Nephron (organoid): ENCODE measurements around the gene C4B.

Experiments used
- H3K27ac Mint-ChIP-seq, 3 experiments: 2 replicates each; pipeline ENCODE4 v1.8.0; 2020; ENCODE audit warnings: mixed read lengths in 3 of 3, mild to moderate bottlenecking in 2 of 3, moderate library complexity in 1 of 3
- H3K27me3 Mint-ChIP-seq: 2 replicates; pipeline ENCODE4 v1.8.0; 2021; ENCODE audit warnings: low read depth, mild to moderate bottlenecking, moderate library complexity, mixed read lengths
- H3K36me3 Mint-ChIP-seq: 2 replicates; pipeline ENCODE4 v1.8.0; 2020; ENCODE audit warnings: low read depth, mixed read lengths
- H3K4me1 Mint-ChIP-seq: 2 replicates; pipeline ENCODE4 v1.8.0; 2020; ENCODE audit warnings: mixed read lengths
- H3K4me3 Mint-ChIP-seq, 3 experiments: 2 replicates each; pipeline ENCODE4 v1.8.0; 2020; ENCODE audit warnings: mild to moderate bottlenecking in 3 of 3, mixed read lengths in 3 of 3, moderate library complexity in 2 of 3
- H3K9me3 Mint-ChIP-seq: 2 replicates; pipeline ENCODE4 v1.8.0; 2020; ENCODE audit warnings: mixed read lengths
- CTCF ChIP-seq, 3 experiments: fragments of 200-600 bp; sonication (generic); IDR thresholded peaks; one replicate each; pipeline ENCODE4 v1.5.0; 2021; ENCODE audit warnings: antibody characterized with exemption in 3 of 3; ENCODE audit not compliant: unreplicated experiment in 3 of 3

C4B gene

GRCh38 chr6:32069460-32069859, 54.9 kb downstream of the C4B start:
- no peaks in the 10 kb centered on the region for H3K9me3 Mint-ChIP-seq
- no peaks in the 10 kb centered on the region for H3K27me3 Mint-ChIP-seq
- no peak overlapping the region for H3K4me3 Mint-ChIP-seq
- TF ChIP-seq CTCF (IDR thresholded peaks at IDR 0.05; ENCODE audit: unreplicated experiment in 3 of 3): no peak
- peaks cover 39% of the 10 kb centered on the region for H3K4me1 Mint-ChIP-seq
- H3K36me3 Mint-ChIP-seq: no peaks in the 10 kb centered on the region
- peak overlapping the region in 2 of 3 experiments; percentile 24 to 56 for H3K27ac Mint-ChIP-seq

GRCh38 chr6:32069878-32070515, 55.4 kb downstream of the C4B start:
- Mint-ChIP-seq H3K4me1 (peaks cover 44% of the 10 kb centered on the region), H3K9me3 (no peaks in the 10 kb centered on the region)
- TF ChIP-seq CTCF (IDR thresholded peaks at IDR 0.05; ENCODE audit: unreplicated experiment in 3 of 3): no peak

DNA sequence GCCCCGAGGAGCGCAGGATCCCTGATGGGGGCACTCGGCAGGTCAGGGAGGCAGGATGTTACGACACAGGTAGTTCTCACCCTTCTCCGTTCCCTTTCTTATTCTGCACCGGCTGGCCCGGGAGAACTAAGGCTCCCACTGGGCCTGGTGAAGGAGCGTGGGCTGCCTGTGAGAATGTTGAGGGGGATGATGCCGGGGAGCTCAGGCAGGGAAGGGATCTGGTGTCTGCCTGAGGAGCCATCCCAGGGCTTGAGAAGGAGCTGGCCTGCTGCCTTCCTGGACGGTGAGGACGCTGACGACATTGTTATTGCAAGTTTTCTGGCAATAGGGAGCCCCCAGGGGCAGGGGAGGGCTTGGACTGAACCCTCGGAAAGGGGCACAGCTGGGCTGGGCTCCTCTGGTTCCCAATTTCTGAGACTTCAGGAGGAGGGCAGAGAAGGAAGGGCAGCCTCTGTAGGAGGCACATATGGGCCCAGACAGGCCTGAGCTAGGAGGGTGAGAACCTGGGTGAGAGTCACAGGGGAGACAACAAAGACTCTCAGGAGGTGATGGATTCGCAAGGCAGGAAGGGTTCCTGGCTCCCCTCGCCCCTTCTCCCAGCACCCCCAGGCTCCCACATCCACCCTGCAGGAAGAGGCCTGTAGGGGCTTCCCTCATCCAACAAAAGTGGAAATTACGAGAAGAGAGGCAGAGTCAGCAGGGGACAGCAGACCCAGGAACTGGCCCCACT, 56.4 kb downstream of the C4B start:
- Mint-ChIP-seq H3K9me3 (no peaks in the 10 kb centered on the region), H3K36me3 (no peaks in the 10 kb centered on the region), H3K4me1 (peaks cover 54% of the 10 kb centered on the region), H3K27me3 (no peaks in the 10 kb centered on the region), H3K4me3 (peak overlapping the region in 1 of 3 experiments; percentile 43), H3K27ac (peak overlapping the region in 2 of 3 experiments; percentile 96 to 97)
- TF ChIP-seq CTCF (IDR thresholded peaks at IDR 0.05; ENCODE audit: unreplicated experiment in 3 of 3): no peak

More at GRCh38 chr6:32069878-32070515, 55.4 kb downstream of the C4B start:
- Mint-ChIP-seq H3K27me3 (no peaks in the 10 kb centered on the region), H3K27ac (peak overlapping the region in 2 of 3 experiments; percentile 96 to 97), H3K4me3 (no peak overlapping the region), H3K36me3 (no peaks in the 10 kb centered on the region)

DNA sequence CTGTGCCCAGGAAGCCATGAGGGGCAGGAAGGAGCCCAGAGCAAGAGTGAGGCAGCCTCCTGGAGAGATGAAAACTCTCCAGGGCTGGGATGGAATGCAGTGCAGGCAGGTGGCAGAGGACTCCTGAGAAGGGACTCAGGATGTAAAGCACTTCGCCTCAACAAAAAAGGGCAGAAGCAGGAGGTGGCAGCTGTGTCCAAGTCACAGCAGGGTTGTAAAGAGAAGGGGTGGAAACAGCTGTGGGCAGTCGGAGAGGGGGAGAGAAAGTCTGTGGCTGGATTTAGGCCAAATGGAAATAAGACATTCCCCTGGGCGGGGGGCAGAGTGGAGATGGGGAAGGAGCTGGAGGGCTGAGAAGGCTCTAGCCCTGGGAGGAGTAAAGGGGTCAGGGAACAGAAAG, 58.5 kb downstream of the C4B start:
- Mint-ChIP-seq H3K36me3 (no peaks in the 10 kb centered on the region), H3K4me1 (peaks cover 65% of the 10 kb centered on the region), H3K4me3 (peak overlapping the region in 2 of 3 experiments; percentile 1 to 24), H3K27ac (peak overlapping the region; percentile 3 to 70 (median 61)), H3K27me3 (peaks cover 3% of the 10 kb centered on the region), H3K9me3 (no peaks in the 10 kb centered on the region)
- TF ChIP-seq CTCF (IDR thresholded peaks at IDR 0.05; ENCODE audit: unreplicated experiment in 3 of 3): no peak

GRCh38 chr6:32073613-32074012, 59.0 kb downstream of the C4B start:
- TF ChIP-seq CTCF (IDR thresholded peaks at IDR 0.05; ENCODE audit: unreplicated experiment in 3 of 3): no peak
- peaks cover 65% of the 10 kb centered on the region for H3K4me1 Mint-ChIP-seq
- H3K27ac Mint-ChIP-seq: peak overlapping the region; percentile 3 to 70 (median 61)
- H3K9me3 Mint-ChIP-seq: no peaks in the 10 kb centered on the region
- H3K4me3 Mint-ChIP-seq: no peak overlapping the region
- H3K36me3 Mint-ChIP-seq: no peaks in the 10 kb centered on the region
- H3K27me3 Mint-ChIP-seq: peaks cover 3% of the 10 kb centered on the region
